ENCODE results near the gene C10orf71.

C10orf71 gene

DNA sequence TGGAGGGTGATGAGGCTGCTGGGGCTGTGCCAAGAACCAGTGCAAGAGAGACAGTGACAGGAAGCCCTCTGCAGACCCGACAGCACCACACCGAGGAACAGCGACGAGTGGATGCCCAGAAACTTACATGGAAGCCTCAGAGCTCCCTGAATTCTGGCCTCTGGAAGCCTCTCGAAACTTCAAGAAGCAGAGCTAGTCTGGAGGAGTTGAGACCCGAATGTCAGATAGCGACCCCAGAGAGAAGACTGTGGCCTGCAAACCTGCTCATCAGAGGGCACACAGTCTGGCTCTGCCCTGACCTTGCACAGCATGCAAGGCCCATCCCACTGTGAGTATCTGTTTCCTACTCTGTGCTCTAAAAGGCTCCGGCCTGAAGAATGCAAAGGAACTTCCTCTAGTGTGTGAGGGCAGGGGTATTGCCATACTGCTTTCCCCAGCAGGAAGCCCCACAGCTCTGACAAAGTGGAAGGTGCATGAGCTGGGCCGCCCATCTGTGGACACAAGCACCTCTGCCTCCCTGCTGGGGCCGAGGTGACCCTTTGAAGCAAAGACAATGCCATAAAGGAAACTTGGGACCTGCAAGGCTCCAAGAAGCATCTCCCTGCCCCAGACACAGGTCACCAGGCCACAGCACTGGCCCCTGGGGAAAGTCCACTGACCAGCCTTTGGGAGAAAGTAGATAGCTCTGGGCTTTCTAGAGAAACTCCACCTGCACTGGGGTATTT is 10.5 kb upstream of the C10orf71 start:
- no peak for DNase-seq (ENCODE audit: low read depth)
- H3K4me3 ChIP-seq (ENCODE audit: control insufficient read depth, low read depth, low read length): no peak overlapping the region
- TF ChIP-seq, protein P1, sequence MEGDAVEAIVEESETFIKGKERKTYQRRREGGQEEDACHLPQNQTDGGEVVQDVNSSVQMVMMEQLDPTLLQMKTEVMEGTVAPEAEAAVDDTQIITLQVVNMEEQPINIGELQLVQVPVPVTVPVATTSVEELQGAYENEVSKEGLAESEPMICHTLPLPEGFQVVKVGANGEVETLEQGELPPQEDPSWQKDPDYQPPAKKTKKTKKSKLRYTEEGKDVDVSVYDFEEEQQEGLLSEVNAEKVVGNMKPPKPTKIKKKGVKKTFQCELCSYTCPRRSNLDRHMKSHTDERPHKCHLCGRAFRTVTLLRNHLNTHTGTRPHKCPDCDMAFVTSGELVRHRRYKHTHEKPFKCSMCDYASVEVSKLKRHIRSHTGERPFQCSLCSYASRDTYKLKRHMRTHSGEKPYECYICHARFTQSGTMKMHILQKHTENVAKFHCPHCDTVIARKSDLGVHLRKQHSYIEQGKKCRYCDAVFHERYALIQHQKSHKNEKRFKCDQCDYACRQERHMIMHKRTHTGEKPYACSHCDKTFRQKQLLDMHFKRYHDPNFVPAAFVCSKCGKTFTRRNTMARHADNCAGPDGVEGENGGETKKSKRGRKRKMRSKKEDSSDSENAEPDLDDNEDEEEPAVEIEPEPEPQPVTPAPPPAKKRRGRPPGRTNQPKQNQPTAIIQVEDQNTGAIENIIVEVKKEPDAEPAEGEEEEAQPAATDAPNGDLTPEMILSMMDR (conservative IDR thresholded peaks at IDR 0.05; ENCODE audit: control insufficient read depth, insufficient read depth, low read depth, low read length): no peak

GRCh38 chr10:49289480-49289879 is 9.5 kb upstream of the C10orf71 start:
- TF ChIP-seq, protein P1 (conservative IDR thresholded peaks at IDR 0.05; ENCODE audit: control insufficient read depth, insufficient read depth, low read depth, low read length): no peak
- H3K4me3 ChIP-seq (ENCODE audit: control insufficient read depth, low read depth, low read length): no peak overlapping the region
- no peak for DNase-seq (ENCODE audit: low read depth)

GRCh38 chr10:49290131-49290530 is 8.8 kb upstream of the C10orf71 start:
- no peak overlapping the region for H3K4me3 ChIP-seq (ENCODE audit: control insufficient read depth, low read depth, low read length)
- TF ChIP-seq, protein P1 (conservative IDR thresholded peaks at IDR 0.05; ENCODE audit: control insufficient read depth, insufficient read depth, low read depth, low read length): no peak
- DNase-seq (ENCODE audit: low read depth): no peak

- H3K4me3 ChIP-seq (ENCODE audit: control insufficient read depth, low read depth, low read length): no peak overlapping the region
- peak; percentile 4 for DNase-seq (ENCODE audit: low read depth)
- TF ChIP-seq, protein P1 (conservative IDR thresholded peaks at IDR 0.05; ENCODE audit: control insufficient read depth, insufficient read depth, low read depth, low read length): no peak
Measured at GRCh38 chr10:49290607-49291006, 8.4 kb upstream of the C10orf71 start.

GRCh38 chr10:49292565-49293207 is 6.3 kb upstream of the C10orf71 start:
- no peak for DNase-seq (ENCODE audit: low read depth)
- TF ChIP-seq, protein P1 (conservative IDR thresholded peaks at IDR 0.05; ENCODE audit: control insufficient read depth, insufficient read depth, low read depth, low read length): no peak
- H3K4me3 ChIP-seq (ENCODE audit: control insufficient read depth, low read depth, low read length): no peak overlapping the region

- TF ChIP-seq, protein P1 (conservative IDR thresholded peaks at IDR 0.05; ENCODE audit: control insufficient read depth, insufficient read depth, low read depth, low read length): no peak
- DNase-seq (ENCODE audit: low read depth): no peak
Measured at GRCh38 chr10:49293208-49293603, 5.8 kb upstream of the C10orf71 start.

More at GRCh38 chr10:49293208-49293603, 5.8 kb upstream of the C10orf71 start:
- no peak overlapping the region for H3K4me3 ChIP-seq (ENCODE audit: control insufficient read depth, low read depth, low read length)

All from fibroblast of mammary gland (primary cell).